Endothelial cell of umbilical vein (primary cell): ENCODE data around the gene PTTG1. TPM values are rescaled to one million over a fixed set of nuclear protein-coding genes. Genes with fewer than 3 reads are reported as not detected.
A peak's percentile ranks its signal among the peaks of the same experiment; 100 is the strongest.

Source experiments
- BruUV-seq: library from RNA; stranded (reverse); fragments of 400-500 nt; replicated peaks from 2 replicates; lab custom pipeline; 2021; lab: Mats Ljungman, UMichigan
- CTCF ChIA-PET: fragments of 300-600, 350-600 bp; sonication (Branson Sonifier 250); formaldehyde crosslinking; loops from one replicate; lab custom pipeline; 2021; ENCODE audit warnings: antibody characterized with exemption, inconsistent platforms; lab: Charles Lee
- POLR2A ChIA-PET: fragments of 300-600, 350-600 bp; sonication (Branson Sonifier 250); formaldehyde crosslinking; loops from one replicate; lab custom pipeline; 2021; ENCODE audit warnings: antibody characterized with exemption, inconsistent platforms; lab: Charles Lee
- DNase-seq: peaks from one replicate; pipeline ENCODE4 v3.0.0-alpha.2; 2011; ENCODE audit warnings: low read depth, low spot score
- FAIRE-seq: peaks from 2 replicates; lab custom pipeline; 2011; peaks lifted over from hg19 to GRCh38; lab: Jason Lieb, UNC
- H2AFZ ChIP-seq: 2 replicates; pipeline ENCODE4 v1.6.0; 2012; ENCODE audit warnings: low read depth, low read length, control low read depth, inconsistent platforms
- H3K27ac ChIP-seq: 2 replicates; pipeline ENCODE4 v1.5.1; 2011; ENCODE audit warnings: low read depth, mild to moderate bottlenecking, control low read depth, low read length, moderate library complexity; ENCODE audit not compliant: insufficient read depth
- H3K27me3 ChIP-seq, 2 experiments: 2 replicates each; pipeline versions ENCODE4 v1.6.0 to v1.6.1; 2011; ENCODE audit warnings: low read length in 2 of 2, mixed read lengths in 1 of 2; ENCODE audit not compliant: control insufficient read depth in 2 of 2, insufficient read depth in 2 of 2
- H3K36me3 ChIP-seq, 2 experiments: 2 replicates in 1 of 2; 3 replicates in 1 of 2; pipeline ENCODE4 v1.5.1; 2011; ENCODE audit warnings: low read length in 2 of 2, mild to moderate bottlenecking in 1 of 2, moderate library complexity in 1 of 2; ENCODE audit not compliant: control insufficient read depth in 2 of 2, insufficient read depth in 2 of 2; ENCODE audit errors: extremely low read depth in 1 of 2
- H3K4me1 ChIP-seq: 3 replicates; pipeline ENCODE4 v1.5.1; 2011; ENCODE audit warnings: mild to moderate bottlenecking, low read length; ENCODE audit not compliant: control insufficient read depth, insufficient read depth; ENCODE audit errors: extremely low read depth
- H3K4me2 ChIP-seq: 2 replicates; pipeline ENCODE4 v1.6.1; 2011; ENCODE audit warnings: low read length, control low read depth, mixed read lengths; ENCODE audit not compliant: insufficient read depth
- H3K4me3 ChIP-seq, 3 experiments: fragments of 200-600 bp in 1 of 3; sonication (generic), shearing (Covaris generic) in 1 of 3; replicated peaks in 1 of 3; 2 replicates each; pipeline ENCODE4 v1.5.1; 2011 to 2016; ENCODE audit warnings: control low read depth in 3 of 3, low read length in 3 of 3, mild to moderate bottlenecking in 2 of 3, inconsistent platforms in 1 of 3, low read depth in 1 of 3, moderate library complexity in 1 of 3; ENCODE audit not compliant: insufficient read depth in 1 of 3
- H3K79me2 ChIP-seq: 2 replicates; pipeline ENCODE4 v1.6.0; 2012; ENCODE audit warnings: low read length, inconsistent platforms; ENCODE audit not compliant: control insufficient read depth, insufficient read depth
- H3K9ac ChIP-seq: replicated peaks from 2 replicates; pipeline ENCODE3; 2011; ENCODE audit warnings: low read length, control low read depth; ENCODE audit not compliant: insufficient read depth; ENCODE audit errors: extremely low read depth
- H3K9me1 ChIP-seq: replicated peaks from 3 replicates; pipeline ENCODE4 v1.6.0; 2011; ENCODE audit warnings: mild to moderate bottlenecking, low read length; ENCODE audit not compliant: control insufficient read depth, insufficient read depth; ENCODE audit errors: extremely low read depth
- H3K9me3 ChIP-seq: replicated peaks from 2 replicates; pipeline ENCODE4 v1.5.1; 2012; ENCODE audit warnings: low read length, inconsistent platforms; ENCODE audit not compliant: control insufficient read depth, insufficient read depth
- H4K20me1 ChIP-seq: replicated peaks from 2 replicates; pipeline ENCODE3; 2011; ENCODE audit warnings: mild to moderate bottlenecking, low read length; ENCODE audit not compliant: control insufficient read depth, insufficient read depth; ENCODE audit errors: extremely low read depth
- EZH2 ChIP-seq: IDR thresholded peaks from 2 replicates; pipeline ENCODE4 v1.6.1; 2012; ENCODE audit warnings: borderline replicate concordance, low read depth, mild to moderate bottlenecking, moderate library complexity, low read length, inconsistent platforms; ENCODE audit not compliant: severe bottlenecking
- FOS ChIP-seq: IDR thresholded peaks from 2 replicates; pipeline ENCODE4 v1.6.1; 2011; ENCODE audit warnings: mild to moderate bottlenecking, low read length, moderate library complexity, borderline replicate concordance; ENCODE audit not compliant: insufficient read depth
- GATA2 ChIP-seq: IDR thresholded peaks from 2 replicates; pipeline ENCODE4 v1.7.0; 2011; ENCODE audit warnings: low read depth, mild to moderate bottlenecking, moderate library complexity, mixed read lengths, low read length; ENCODE audit not compliant: insufficient read length, insufficient read depth
- JUN ChIP-seq: IDR thresholded peaks from 2 replicates; pipeline ENCODE4 v1.6.1; 2011; ENCODE audit warnings: borderline replicate concordance, low read depth; ENCODE audit not compliant: insufficient read length, insufficient read depth
- MAX ChIP-seq: IDR thresholded peaks from 2 replicates; pipeline ENCODE4 v1.6.1; 2011; ENCODE audit not compliant: insufficient read depth, insufficient read length
- MYC ChIP-seq: IDR thresholded peaks from one replicate; pipeline ENCODE4 v1.6.1; 2011; ENCODE audit warnings: mild to moderate bottlenecking, low read depth, low read length
- POLR2A ChIP-seq: IDR thresholded peaks from 2 replicates; pipeline ENCODE4 v1.6.1; 2012; ENCODE audit warnings: low read depth, mild to moderate bottlenecking, control low read depth, low read length
- POLR2AphosphoS5 ChIP-seq: IDR thresholded peaks from 2 replicates; pipeline ENCODE4 v1.6.1; 2012; ENCODE audit warnings: low read depth, mild to moderate bottlenecking, control low read depth, low read length, moderate library complexity; ENCODE audit not compliant: insufficient read depth
- dilution Hi-C: fragments of 300-500 bp; cut with MboI; formaldehyde crosslinking; loops from one replicate; pipeline ENCODE4 v1.15.0; 2019; ENCODE audit warnings: low sequenced_read_pairs; ENCODE audit not compliant: extremely low pct_ligation_motif_present
- intact Hi-C: fragments of 100-400 bp; cut with micrococcal nuclease; formaldehyde crosslinking; loops from one replicate; pipeline ENCODE4 v1.10.0; 2022
- polyA plus RNA-seq, 4 experiments: library from polyadenylated mRNA; depleted of rRNA in 3 of 4; stranded (reverse) in 3 of 4; unstranded in 1 of 4; fragments of >200 nt; gene quantifications; 2 replicates each; pipeline versions ENCODE4 v1.2.1 to v1.2.3, GENCODE V29; 2011 to 2012; ENCODE audit warnings: missing spikeins in 1 of 4
- total RNA-seq: library from RNA; stranded (reverse); gene quantifications from 2 replicates; pipeline ENCODE4 v1.2.3, GENCODE V29; 2021
- TF ChIP-seq, protein P1 (sequence below), 2 donors: IDR thresholded peaks; 1 replicate in 1 of 2; 2 replicates in 1 of 2; pipeline ENCODE4 v1.5.1; 2011; ENCODE audit warnings: low read length in 2 of 2, mild to moderate bottlenecking in 2 of 2, moderate library complexity in 2 of 2, control low read depth in 1 of 2, inconsistent platforms in 1 of 2, low read depth in 1 of 2; ENCODE audit not compliant: insufficient read depth in 1 of 2; ENCODE audit errors: extremely low read depth in 1 of 2

Gene PTTG1
- total and polyA plus RNA-seq, 2 donors (not counting 3 experiments of a cell fraction or from before 2014, with no cell fraction given) = 140 to 157 TPM

DNA sequence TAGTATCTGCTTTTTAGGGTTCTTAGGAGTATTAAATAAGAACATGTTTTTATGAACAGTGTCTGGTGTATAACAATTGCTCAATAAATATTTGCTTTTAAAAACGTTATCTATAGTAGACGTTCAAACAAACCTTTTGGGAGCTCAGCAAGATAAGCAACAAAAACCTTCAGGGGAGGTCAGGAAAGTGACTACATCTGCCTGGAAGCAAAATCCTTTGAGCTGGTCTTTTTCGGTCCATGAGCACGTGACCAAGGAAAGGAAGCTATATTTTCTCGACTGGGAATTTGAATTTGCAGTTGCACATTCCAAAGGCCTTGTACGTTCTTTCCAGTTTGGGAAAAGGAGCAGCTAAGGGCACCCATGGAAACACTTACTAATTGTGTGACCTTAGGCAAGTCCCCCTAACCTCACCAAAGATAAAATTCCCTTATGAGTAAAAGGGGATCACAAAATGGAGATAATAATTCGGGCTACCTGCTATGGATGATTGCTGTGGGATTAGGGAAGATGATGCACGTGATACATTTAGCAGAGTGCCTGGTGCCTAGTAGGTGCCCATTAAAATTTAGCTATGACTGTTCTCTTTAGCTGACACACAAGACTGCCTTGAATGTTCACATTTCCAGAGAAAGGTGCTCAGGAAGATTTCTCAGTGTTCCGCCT lies 45.4 kb downstream of the PTTG1 start:
- FAIRE-seq (peak; percentile 12), DNase-seq (peak; percentile 43)
- peak overlapping the region; percentile 32 for H3K4me2 ChIP-seq
- CTCF ChIA-PET = interaction anchor here (0.9 to 2.6 kb wide), 7 partner anchors 8 to 43 kb away, joined by 3 to 37 read pairs (median 4); no protein-coding TSS in a partner anchor
- no peaks in the 10 kb centered on the region for H3K36me3 ChIP-seq
- H3K27me3 ChIP-seq = no peaks in the 10 kb centered on the region
- no TSS peak for BruUV-seq
- no peaks in the 10 kb centered on the region for H3K9me3 ChIP-seq
- no peaks in the 10 kb centered on the region for H3K9me1 ChIP-seq
- dilution Hi-C loops = no loop called here
- H2AFZ ChIP-seq = no peak overlapping the region
- no peaks in the 10 kb centered on the region for H4K20me1 ChIP-seq
- H3K9ac ChIP-seq = peak overlapping the region; percentile 52
- peaks cover 35% of the 10 kb centered on the region for H3K79me2 ChIP-seq
- POLR2A ChIA-PET = interaction anchor here (1.3 kb wide), 1 partner anchor 48 kb away, joined by 4 read pairs; the partner anchor contains the start of gene SLU7
- TF ChIP-seq EZH2 = no peak
- TF ChIP-seq, protein P1, sequence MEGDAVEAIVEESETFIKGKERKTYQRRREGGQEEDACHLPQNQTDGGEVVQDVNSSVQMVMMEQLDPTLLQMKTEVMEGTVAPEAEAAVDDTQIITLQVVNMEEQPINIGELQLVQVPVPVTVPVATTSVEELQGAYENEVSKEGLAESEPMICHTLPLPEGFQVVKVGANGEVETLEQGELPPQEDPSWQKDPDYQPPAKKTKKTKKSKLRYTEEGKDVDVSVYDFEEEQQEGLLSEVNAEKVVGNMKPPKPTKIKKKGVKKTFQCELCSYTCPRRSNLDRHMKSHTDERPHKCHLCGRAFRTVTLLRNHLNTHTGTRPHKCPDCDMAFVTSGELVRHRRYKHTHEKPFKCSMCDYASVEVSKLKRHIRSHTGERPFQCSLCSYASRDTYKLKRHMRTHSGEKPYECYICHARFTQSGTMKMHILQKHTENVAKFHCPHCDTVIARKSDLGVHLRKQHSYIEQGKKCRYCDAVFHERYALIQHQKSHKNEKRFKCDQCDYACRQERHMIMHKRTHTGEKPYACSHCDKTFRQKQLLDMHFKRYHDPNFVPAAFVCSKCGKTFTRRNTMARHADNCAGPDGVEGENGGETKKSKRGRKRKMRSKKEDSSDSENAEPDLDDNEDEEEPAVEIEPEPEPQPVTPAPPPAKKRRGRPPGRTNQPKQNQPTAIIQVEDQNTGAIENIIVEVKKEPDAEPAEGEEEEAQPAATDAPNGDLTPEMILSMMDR (IDR thresholded peaks at IDR 0.05; ENCODE audit: extremely low read depth in 1 of 2, insufficient read depth in 1 of 2, low read depth in 1 of 2, low read length in 2 of 2) = no peak
- TF ChIP-seq POLR2AphosphoS5 = no peak
- TF ChIP-seq JUN = no peak
- peak; percentile 27 for TF ChIP-seq GATA2
- no peak for TF ChIP-seq FOS
- TF ChIP-seq MAX = peak; percentile 15
- no peak for TF ChIP-seq MYC
- TF ChIP-seq POLR2A = no peak
- H3K4me3 ChIP-seq = no peak overlapping the region
- H3K4me1 ChIP-seq = peaks cover 57% of the 10 kb centered on the region
- intact Hi-C loops = loop anchor here (1.0 to 2.0 kb wide), 2 partner anchors 17 to 42 kb away; no protein-coding TSS in a partner anchor
- H3K27ac ChIP-seq = peak overlapping the region; percentile 67
